Skin of body (tissue), 2 donors: ENCODE results near the gene CYP27C1. TPM values are rescaled to one million over a fixed set of nuclear protein-coding genes. Genes with fewer than 3 reads are reported as not detected.
A peak's percentile ranks its signal among the peaks of the same experiment; 100 is the strongest.
"Not testable (repeated sequence)": the region's sequence is repeated elsewhere in the genome, so short reads cannot be mapped to it uniquely, and the experiment has no call there.

Experiments
- DNase-seq: peaks from one replicate; lab custom pipeline; 2025; lab: John Stamatoyannopoulos, UW
- total RNA-seq: library from RNA; depleted of rRNA; stranded (reverse); fragments of >200 nt; gene quantifications from one replicate; pipeline ENCODE4 v1.2.3, GENCODE V29; 2014

CYP27C1 gene
- total RNA-seq, 1 donor from 2014 or later = 4.3 TPM

GRCh38 chr2:127172306-127172705 lies 47.8 kb downstream of the CYP27C1 start:
- no peak for DNase-seq

- DNase-seq = no peak
These were observed 49.5 kb downstream of the CYP27C1 start for GRCh38 chr2:127170452-127171197.

GRCh38 chr2:127170021-127170420 lies 50.1 kb downstream of the CYP27C1 start:
- DNase-seq = no peak

GRCh38 chr2:127169066-127169660 lies 50.9 kb downstream of the CYP27C1 start:
- DNase-seq = no peak

- DNase-seq = no peak
These were observed 53.8 kb downstream of the CYP27C1 start for GRCh38 chr2:127166231-127166860.

- no peak for DNase-seq
These were observed 54.6 kb downstream of the CYP27C1 start for GRCh38 chr2:127165539-127165935.

- no peak for DNase-seq
These were observed 55.1 kb downstream of the CYP27C1 start for GRCh38 chr2:127164761-127165538.

GRCh38 chr2:127163921-127164320 lies 56.2 kb downstream of the CYP27C1 start:
- DNase-seq = no peak

GRCh38 chr2:127163090-127163406 lies 57.1 kb downstream of the CYP27C1 start:
- DNase-seq = not testable (repeated sequence)

- DNase-seq = no peak
These were observed 57.6 kb downstream of the CYP27C1 start for GRCh38 chr2:127162261-127163089.

GRCh38 chr2:127161176-127162136 lies 58.6 kb downstream of the CYP27C1 start:
- no peak for DNase-seq

- DNase-seq = no peak
These were observed 59.4 kb downstream of the CYP27C1 start for GRCh38 chr2:127160676-127161075.

GRCh38 chr2:127159543-127159942 lies 60.6 kb downstream of the CYP27C1 start:
- DNase-seq = peak; percentile 26

- no peak for DNase-seq
These were observed 61.3 kb downstream of the CYP27C1 start for GRCh38 chr2:127158614-127159290.

GRCh38 chr2:127157651-127158485 lies 62.2 kb downstream of the CYP27C1 start:
- DNase-seq = no peak

GRCh38 chr2:127157114-127157513 lies 63.0 kb downstream of the CYP27C1 start:
- no peak for DNase-seq

- peak; percentile 64 for DNase-seq
These were observed 64.2 kb downstream of the CYP27C1 start for GRCh38 chr2:127155947-127156346.

- DNase-seq = peak; percentile 78
These were observed 65.0 kb downstream of the CYP27C1 start for GRCh38 chr2:127155028-127155581.
